ENCODE measurements around the gene FHIT.
"Not testable (repeated sequence)": the region's sequence is repeated elsewhere in the genome, so short reads cannot be mapped to it uniquely, and the experiment has no call there.

Gene FHIT

GRCh38 chr3:61227799-61228198, 23.5 kb downstream of the FHIT start:
- no peak for DNase-seq (ENCODE audit: low read depth, low spot score)

GRCh38 chr3:61226166-61226686, 25.0 kb downstream of the FHIT start:
- DNase-seq (ENCODE audit: low read depth, low spot score): no peak

- DNase-seq (ENCODE audit: low read depth, low spot score): no peak
These were observed 26.4 kb downstream of the FHIT start for GRCh38 chr3:61224823-61225222.

- DNase-seq (ENCODE audit: low read depth, low spot score): no peak
These were observed 27.8 kb downstream of the FHIT start for GRCh38 chr3:61223451-61223850.

GRCh38 chr3:61222467-61222866, 28.8 kb downstream of the FHIT start:
- no peak for DNase-seq (ENCODE audit: low read depth, low spot score)

DNA sequence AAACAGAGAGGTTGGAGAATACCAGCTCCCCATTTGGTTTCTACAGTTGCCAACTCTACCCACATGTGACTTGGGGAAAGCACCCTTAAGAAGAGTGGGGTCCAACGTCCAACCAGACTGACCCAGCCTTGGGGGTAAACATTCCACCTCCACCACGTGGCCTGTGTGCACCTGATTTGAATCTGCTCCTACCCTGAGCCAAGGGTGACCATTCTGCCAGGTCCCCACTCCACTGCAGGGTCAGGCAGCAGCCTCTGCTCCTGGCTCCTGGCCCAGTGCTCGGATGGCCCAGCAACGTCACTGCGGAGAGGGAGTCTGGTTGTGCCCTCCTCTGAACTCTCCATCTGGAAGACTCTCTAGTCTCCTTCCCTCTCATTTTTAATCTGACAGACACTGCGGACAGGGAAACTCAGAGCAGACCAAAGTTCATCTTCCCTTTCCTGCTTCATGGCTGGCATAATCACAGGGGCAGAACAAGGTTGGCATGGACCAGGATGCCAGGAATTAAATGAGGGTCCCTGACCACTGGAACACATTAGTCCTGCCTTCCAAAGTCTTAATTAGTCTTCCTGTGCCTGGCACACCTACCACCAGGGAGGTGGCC, 29.4 kb downstream of the FHIT start:
- no peak for DNase-seq (ENCODE audit: low read depth, low spot score)

GRCh38 chr3:61218504-61218903, 32.7 kb downstream of the FHIT start:
- no peak for DNase-seq (ENCODE audit: low read depth, low spot score)

DNA sequence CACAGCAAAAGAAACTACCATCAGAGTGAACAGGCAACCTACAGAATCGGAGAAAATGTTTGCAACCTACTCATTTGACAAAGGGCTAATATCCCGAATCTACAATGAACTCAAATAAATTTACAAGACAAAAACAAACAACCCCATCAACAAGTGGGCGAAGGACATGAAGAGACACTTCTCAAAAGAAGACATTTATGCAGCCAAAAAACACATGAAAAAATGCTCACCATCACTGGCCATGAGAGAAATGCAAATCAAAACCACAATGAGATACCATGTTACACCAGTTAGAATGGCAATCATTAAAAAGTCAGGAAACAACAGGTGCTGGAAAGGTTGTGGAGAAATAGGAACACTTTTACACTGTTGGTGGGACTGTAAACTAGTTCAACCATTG, 35.1 kb downstream of the FHIT start:
- not testable (repeated sequence) for DNase-seq (ENCODE audit: low read depth, low spot score)

DNA sequence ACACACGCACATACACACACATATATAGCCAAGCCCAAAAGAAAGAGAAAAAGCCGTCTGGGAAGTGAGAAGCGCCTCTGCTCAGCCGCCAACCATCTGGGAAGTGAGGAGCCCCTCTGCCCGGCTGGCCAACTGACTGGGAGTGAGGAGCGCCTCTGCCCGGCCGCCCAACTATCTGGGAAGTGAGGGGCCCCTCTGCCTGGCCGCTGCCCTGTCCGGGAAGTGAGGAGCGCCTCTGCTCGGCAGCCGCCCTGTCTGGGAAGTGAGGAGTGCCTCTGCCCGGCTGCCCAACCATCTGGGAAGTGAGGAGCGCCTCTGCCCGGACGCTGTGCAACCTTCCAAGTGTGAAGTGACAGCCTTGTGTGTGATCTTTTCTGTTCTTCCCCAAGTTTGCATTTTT, 49.2 kb downstream of the FHIT start:
- DNase-seq (ENCODE audit: low read depth, low spot score): no peak

DNA sequence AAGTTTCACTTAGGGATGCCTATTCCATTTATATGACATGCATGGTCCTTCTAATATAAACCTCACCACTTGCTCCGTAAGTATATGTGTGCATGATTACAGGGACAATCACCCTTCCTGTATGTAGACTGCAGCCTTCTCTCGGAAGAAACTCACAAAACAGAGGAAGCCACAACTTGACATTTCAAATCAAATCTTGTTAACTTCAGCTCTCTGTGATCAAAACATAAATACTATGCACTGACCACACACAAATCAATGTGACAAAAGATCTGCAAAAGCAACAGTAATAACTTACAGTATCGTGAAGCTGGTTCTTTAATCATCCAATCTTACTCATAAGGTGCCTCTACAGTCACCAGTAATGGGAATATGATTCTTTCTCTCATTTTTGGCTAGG, 50.2 kb downstream of the FHIT start:
- DNase-seq (ENCODE audit: low read depth, low spot score): no peak

DNA sequence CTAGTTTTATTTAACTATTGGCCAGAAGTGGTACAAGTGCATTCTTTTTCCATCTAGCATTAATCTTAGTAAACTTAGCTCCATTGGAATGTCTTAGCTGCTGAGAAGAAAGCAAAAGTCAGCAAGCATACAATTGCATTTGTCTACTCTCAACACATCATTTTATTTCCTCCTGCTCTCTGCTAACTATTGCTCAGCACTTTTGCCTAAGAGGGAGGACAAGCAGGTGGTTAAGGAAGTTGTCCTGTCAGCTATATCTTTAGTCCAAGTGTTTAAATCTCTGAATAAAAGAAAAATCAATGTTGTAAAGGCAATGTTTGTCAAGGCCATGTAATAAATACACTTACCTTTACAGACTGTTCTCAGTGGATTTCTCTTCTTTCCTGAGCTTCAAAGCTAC, 51.0 kb downstream of the FHIT start:
- no peak for DNase-seq (ENCODE audit: low read depth, low spot score)

DNA sequence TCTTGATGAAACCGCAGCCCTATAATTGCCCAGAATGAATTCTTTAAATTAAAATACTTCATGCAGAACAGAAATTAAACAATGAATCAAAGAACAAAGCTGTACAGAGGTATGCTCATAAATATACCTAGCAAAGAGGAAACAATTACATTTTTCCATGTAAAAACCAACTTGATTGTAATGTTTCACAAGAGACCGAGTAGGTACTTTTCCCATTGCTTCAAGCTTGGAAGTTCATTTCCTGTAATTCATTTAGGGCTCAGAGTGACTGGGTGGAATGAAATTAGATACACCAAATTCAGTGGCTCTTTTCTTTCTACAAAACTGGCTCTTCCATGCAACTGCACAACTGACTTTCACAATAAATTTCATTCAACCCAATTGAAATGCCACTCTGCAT, 51.4 kb downstream of the FHIT start:
- DNase-seq (ENCODE audit: low read depth, low spot score): no peak

GRCh38 chr3:61194892-61195538, 56.2 kb downstream of the FHIT start:
- no peak for DNase-seq (ENCODE audit: low read depth, low spot score)

DNA sequence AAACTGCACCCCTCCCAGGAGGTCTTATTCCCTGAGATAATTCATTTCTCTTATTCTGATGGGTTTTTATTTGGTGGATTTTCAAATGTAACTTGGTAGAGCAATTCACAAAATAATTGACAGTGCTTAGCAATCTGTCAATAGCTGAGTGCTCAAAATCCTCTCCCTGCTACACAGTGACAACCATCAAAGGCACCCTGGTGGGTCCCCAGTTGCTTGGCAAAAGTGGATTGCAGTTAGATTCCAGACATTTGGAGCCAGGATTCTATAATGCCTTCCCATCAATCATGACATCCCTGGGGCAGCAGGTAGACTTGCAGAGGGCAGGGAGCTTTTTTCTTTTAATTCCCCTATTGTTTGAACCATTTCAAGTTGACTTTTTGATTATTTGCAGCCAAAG, 59.0 kb downstream of the FHIT start:
- DNase-seq (ENCODE audit: low read depth, low spot score): no peak

DNA sequence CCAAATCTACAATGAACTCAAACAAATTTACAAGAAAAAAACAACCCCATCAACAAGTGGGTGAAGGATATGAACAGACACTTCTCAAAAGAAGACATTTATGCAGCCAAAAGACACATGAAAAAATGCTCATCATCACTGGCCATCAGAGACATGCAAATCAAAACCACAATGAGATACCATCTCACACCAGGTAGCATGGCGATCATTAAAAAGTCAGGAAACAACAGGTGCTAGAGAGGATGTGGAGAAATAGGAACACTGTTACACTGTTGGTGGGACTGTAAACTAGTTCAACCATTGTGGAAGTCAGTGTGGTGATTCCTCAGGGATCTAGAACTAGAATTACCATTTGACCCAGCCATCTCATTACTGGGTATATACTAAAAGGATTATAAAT, 61.0 kb downstream of the FHIT start:
- not testable (repeated sequence) for DNase-seq (ENCODE audit: low read depth, low spot score)

DNA sequence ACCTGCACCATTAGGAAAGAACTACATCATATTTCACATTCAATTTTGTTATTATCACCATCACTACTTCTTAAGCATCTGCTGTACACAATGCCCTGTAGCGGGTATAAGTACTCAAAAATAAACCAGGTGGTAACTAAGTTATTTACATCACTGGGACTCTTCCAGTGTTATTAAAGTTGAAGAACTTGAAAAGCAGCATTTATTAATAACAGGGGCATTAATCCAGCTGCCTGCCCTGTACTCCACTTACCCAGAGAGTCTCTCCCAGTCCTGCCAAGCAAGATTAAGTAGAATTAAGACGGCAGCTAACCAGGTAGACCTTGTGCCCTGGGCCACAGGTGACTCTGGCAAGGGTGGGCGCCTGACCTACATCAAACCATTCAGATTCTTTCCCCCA, 65.2 kb downstream of the FHIT start:
- no peak for DNase-seq (ENCODE audit: low read depth, low spot score)

- DNase-seq (ENCODE audit: low read depth, low spot score): no peak
These were observed 66.3 kb downstream of the FHIT start for GRCh38 chr3:61184956-61185355.

DNA sequence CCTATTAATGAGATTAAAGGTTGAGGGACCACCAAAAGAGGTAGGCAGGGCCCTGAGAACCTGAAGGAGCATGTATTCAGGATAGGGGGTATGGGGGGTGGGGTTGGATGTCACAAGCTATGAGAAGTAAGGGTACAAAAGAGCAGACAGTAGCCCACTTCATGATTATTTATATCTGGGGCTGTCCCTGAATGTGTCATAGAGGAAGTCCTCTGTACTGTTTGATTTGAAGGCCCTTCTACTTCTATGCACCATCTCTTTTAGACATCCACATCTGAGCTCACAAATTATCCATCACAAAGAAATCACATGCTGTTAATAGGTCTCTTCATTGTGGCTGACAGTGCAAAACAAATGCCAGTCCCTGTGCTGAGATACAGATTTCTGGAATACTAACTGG, 68.6 kb downstream of the FHIT start:
- no peak for DNase-seq (ENCODE audit: low read depth, low spot score)

- DNase-seq (ENCODE audit: low read depth, low spot score): no peak
These were observed 69.4 kb downstream of the FHIT start for GRCh38 chr3:61181874-61182273.

DNA sequence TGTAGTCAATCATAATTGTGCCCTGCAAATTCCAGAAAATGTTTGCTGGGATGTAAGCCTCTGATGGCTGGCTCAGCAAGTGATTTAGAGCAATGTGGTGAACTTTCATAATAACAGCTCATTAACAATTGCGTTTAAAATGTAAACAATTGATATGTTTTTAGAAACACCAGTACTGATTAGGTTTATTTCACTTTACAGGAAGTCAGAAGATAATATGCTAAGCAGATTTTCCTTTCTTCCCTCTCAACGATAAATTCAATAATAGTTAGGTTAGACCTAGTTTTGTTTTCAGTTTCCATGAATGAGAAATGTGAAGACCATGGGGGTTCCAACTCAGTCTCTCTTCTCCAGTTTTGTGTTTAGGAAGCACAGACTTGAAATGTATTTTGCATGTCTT, 71.0 kb downstream of the FHIT start:
- DNase-seq (ENCODE audit: low read depth, low spot score): no peak

- no peak for DNase-seq (ENCODE audit: low read depth, low spot score)
These were observed 73.1 kb downstream of the FHIT start for GRCh38 chr3:61178167-61178566.

DNA sequence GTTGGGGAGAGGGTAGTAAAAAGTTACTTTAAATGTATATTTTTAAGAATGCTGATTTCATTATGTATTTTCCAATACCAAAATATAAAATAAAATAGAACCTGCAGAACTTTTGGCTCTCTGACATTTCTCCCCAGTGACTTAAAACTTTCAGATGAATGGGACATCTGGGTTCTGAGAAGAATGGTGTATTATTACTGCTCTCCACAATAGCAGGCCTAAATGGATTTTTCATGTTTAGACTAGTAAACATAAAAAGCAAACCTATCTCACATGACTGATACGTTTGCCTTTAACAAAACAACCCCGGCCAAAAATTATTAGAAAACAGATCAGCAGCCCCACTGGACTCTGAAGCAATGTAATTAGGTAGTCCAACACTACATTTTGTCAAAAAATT, 73.8 kb downstream of the FHIT start:
- no peak for DNase-seq (ENCODE audit: low read depth, low spot score)

DNA sequence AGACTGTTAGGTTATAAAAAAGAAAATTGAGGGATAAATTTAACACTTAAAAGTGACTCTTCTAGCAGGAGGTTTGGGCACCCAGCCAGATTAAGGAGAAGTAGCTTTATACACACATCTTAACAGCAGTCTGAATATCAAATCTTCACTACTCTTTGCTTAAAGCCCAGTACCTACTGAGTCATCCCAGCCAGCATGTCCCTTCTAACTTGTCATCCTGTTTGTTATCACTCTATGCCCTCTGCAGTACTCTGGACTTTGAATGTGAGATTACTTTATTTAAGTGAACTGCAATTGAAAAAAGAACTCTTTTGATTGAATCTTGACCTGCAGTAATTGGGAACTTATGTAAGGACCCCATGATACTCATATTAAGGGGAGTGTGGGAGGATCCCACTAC, 77.6 kb downstream of the FHIT start:
- DNase-seq (ENCODE audit: low read depth, low spot score): no peak

- DNase-seq (ENCODE audit: low read depth, low spot score): no peak
These were observed 78.6 kb downstream of the FHIT start for GRCh38 chr3:61172684-61173083.

Data from activated CD4-positive, CD25-positive, alpha-beta regulatory T cell treated with anti-CD3 and anti-CD28 coated beads, Interleukin-2, amount 50 U/mL, for 16 hours (primary cell).